ENCODE data around the gene RNF114.
A peak's percentile ranks its signal among the peaks of the same experiment; 100 is the strongest.

RNF114 gene

GRCh38 chr20:49978685-49979029 lies 42.5 kb downstream of the RNF114 start:
- Histone ChIP-seq H4K20me1 (ENCODE audit: insufficient read depth, low read length, poor library complexity, severe bottlenecking) (no peaks in the 10 kb centered on the region), H3K4me2 (ENCODE audit: low read depth, low read length, poor library complexity, severe bottlenecking) (peak overlapping the region; percentile 60), H3K9ac (ENCODE audit: low read depth, low read length, poor library complexity, severe bottlenecking) (peak overlapping the region; percentile 0), H3K4me1 (ENCODE audit: insufficient read depth, low read length, poor library complexity, severe bottlenecking) (peaks cover 8% of the 10 kb centered on the region), H3K4me3 (ENCODE audit: low read length, poor library complexity, severe bottlenecking) (no peak overlapping the region), H3F3A (ENCODE audit: low read depth) (no peaks in the 10 kb centered on the region), H3K79me2 (ENCODE audit: insufficient read depth, low read length) (no peaks in the 10 kb centered on the region), H3K9me3 (ENCODE audit: insufficient read depth, low read depth, low read length) (no peaks in the 10 kb centered on the region), H3K36me3 (ENCODE audit: insufficient read depth, low read length) (no peaks in the 10 kb centered on the region), H3K9me2 (replicated peaks; ENCODE audit: low read depth, low read length) (no peaks in the 10 kb centered on the region), H2AFZ (ENCODE audit: low read length) (peak overlapping the region; percentile 64; the same call in 1 of the 2 replicates), H3K27me3 (ENCODE audit: insufficient read depth, low read length, poor library complexity, severe bottlenecking) (no peaks in the 10 kb centered on the region)
- TF ChIP-seq, protein P1, sequence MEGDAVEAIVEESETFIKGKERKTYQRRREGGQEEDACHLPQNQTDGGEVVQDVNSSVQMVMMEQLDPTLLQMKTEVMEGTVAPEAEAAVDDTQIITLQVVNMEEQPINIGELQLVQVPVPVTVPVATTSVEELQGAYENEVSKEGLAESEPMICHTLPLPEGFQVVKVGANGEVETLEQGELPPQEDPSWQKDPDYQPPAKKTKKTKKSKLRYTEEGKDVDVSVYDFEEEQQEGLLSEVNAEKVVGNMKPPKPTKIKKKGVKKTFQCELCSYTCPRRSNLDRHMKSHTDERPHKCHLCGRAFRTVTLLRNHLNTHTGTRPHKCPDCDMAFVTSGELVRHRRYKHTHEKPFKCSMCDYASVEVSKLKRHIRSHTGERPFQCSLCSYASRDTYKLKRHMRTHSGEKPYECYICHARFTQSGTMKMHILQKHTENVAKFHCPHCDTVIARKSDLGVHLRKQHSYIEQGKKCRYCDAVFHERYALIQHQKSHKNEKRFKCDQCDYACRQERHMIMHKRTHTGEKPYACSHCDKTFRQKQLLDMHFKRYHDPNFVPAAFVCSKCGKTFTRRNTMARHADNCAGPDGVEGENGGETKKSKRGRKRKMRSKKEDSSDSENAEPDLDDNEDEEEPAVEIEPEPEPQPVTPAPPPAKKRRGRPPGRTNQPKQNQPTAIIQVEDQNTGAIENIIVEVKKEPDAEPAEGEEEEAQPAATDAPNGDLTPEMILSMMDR (conservative IDR thresholded peaks at IDR 0.05; ENCODE audit: low read length): no peak
- TF ChIP-seq EZH2phosphoT487 (IDR thresholded peaks at IDR 0.05; ENCODE audit: borderline replicate concordance): no peak

GRCh38 chr20:49979030-49979832 lies 43.0 kb downstream of the RNF114 start:
- no peaks in the 10 kb centered on the region for H3K36me3 ChIP-seq (ENCODE audit: insufficient read depth, low read length)
- no peaks in the 10 kb centered on the region for H3K79me2 ChIP-seq (ENCODE audit: insufficient read depth, low read length)
- no peaks in the 10 kb centered on the region for H3K9me2 ChIP-seq (replicated peaks; ENCODE audit: low read depth, low read length)
- no peaks in the 10 kb centered on the region for H3K9me3 ChIP-seq (ENCODE audit: insufficient read depth, low read depth, low read length)
- TF ChIP-seq, protein P1 (conservative IDR thresholded peaks at IDR 0.05; ENCODE audit: low read length): peak; percentile 99
- no peak for TF ChIP-seq EZH2phosphoT487 (IDR thresholded peaks at IDR 0.05; ENCODE audit: borderline replicate concordance)
- H3K27me3 ChIP-seq (ENCODE audit: insufficient read depth, low read length, poor library complexity, severe bottlenecking): no peaks in the 10 kb centered on the region
- peak overlapping the region; percentile 0 for H3K9ac ChIP-seq (ENCODE audit: low read depth, low read length, poor library complexity, severe bottlenecking)
- H2AFZ ChIP-seq (ENCODE audit: low read length): peak overlapping the region; percentile 64
- no peaks in the 10 kb centered on the region for H4K20me1 ChIP-seq (ENCODE audit: insufficient read depth, low read length, poor library complexity, severe bottlenecking)
- H3K4me2 ChIP-seq (ENCODE audit: low read depth, low read length, poor library complexity, severe bottlenecking): peak overlapping the region; percentile 60
- no peaks in the 10 kb centered on the region for H3F3A ChIP-seq (ENCODE audit: low read depth)
- peaks cover 8% of the 10 kb centered on the region for H3K4me1 ChIP-seq (ENCODE audit: insufficient read depth, low read length, poor library complexity, severe bottlenecking)
- peak overlapping the region; percentile 45 for H3K4me3 ChIP-seq (ENCODE audit: low read length, poor library complexity, severe bottlenecking)

DNA sequence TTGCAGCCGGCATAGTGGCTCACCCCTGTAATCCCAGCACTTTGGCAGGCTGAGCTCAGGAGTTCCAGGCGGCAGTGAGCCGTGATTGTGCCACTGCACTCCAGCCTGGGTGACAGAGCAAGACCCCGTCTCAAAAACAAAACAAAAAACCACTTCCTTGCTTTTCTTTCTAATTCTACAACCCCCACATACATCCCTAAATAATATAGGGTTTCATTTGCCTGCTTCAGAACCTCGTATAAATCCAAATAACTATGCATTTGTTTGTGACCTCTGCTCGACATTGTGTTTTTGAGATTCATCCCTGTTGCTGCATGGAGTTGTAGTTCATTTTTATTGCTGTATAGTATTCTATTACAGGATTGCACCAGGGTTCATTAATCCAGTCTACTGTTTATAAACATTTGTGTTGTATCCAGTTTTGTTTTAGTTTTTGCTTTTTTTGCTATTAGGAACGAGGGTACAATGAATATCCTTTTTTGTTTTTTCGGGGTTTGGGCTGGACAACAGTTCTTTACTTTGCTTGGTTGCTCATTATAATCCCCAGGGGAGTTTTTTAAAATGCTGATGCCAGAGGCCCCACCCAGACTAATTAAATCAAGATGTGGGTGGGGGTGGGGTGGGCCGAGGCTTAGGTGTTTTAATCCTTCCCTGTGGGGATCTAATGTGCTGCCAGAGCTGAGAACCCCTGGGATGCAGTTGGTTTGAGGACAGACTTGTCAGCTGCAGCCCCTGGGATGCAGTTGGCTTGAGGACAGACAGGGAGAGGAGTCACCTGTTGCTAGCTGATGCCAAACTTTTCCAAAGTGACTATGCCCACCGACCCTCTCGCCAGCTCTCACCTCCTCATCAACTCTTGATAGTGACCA lies 44.2 kb downstream of the RNF114 start:
- no peak overlapping the region for H3K4me3 ChIP-seq (ENCODE audit: low read length, poor library complexity, severe bottlenecking)

More for the DNA sequence above, 44.2 kb downstream of the RNF114 start:
- Histone ChIP-seq H3K27me3 (ENCODE audit: insufficient read depth, low read length, poor library complexity, severe bottlenecking) (no peaks in the 10 kb centered on the region), H4K20me1 (ENCODE audit: insufficient read depth, low read length, poor library complexity, severe bottlenecking) (no peaks in the 10 kb centered on the region), H3K9ac (ENCODE audit: low read depth, low read length, poor library complexity, severe bottlenecking) (no peak overlapping the region), H3K9me2 (replicated peaks; ENCODE audit: low read depth, low read length) (no peaks in the 10 kb centered on the region), H3K4me2 (ENCODE audit: low read depth, low read length, poor library complexity, severe bottlenecking) (no peak overlapping the region), H3K4me1 (ENCODE audit: insufficient read depth, low read length, poor library complexity, severe bottlenecking) (peaks cover 8% of the 10 kb centered on the region), H2AFZ (ENCODE audit: low read length) (no peak overlapping the region), H3K9me3 (ENCODE audit: insufficient read depth, low read depth, low read length) (no peaks in the 10 kb centered on the region), H3K79me2 (ENCODE audit: insufficient read depth, low read length) (no peaks in the 10 kb centered on the region), H3F3A (ENCODE audit: low read depth) (no peaks in the 10 kb centered on the region), H3K36me3 (ENCODE audit: insufficient read depth, low read length) (no peaks in the 10 kb centered on the region)
- TF ChIP-seq, protein P1 (conservative IDR thresholded peaks at IDR 0.05; ENCODE audit: low read length): no peak
- no peak for TF ChIP-seq EZH2phosphoT487 (IDR thresholded peaks at IDR 0.05; ENCODE audit: borderline replicate concordance)
